ENCODE measurements around the gene TBC1D22A. TPM values are rescaled to one million over a fixed set of nuclear protein-coding genes. Genes with fewer than 3 reads are reported as not detected.

The TBC1D22A gene
- total RNA-seq, 2 donors from 2014 or later: 21.0 to 27.9 TPM

DNA sequence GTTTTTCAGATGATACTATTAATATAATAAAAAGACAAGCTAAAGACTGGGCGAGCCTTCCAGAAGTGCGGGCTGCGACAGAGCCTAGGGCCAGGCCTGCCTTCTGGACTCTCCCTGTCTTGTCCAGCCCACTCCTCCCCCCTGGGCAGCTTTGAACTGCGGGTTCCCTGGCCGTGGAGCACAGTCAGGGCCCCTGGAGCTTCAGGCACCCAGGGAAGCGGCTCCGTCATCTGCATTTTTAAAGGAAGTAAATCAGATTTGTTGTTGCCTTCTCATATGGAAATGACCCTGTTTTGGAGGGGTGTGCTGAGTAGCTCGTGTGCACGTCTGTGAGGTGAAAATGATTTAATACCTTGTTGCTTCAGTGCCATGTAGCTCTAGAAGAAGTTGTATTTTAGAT, 265.3 kb downstream of the TBC1D22A start:
- Histone ChIP-seq H3K4me3 (ENCODE audit: low read length) (no peak overlapping the region), H3K27ac (ENCODE audit: low read depth, low read length) (no peak overlapping the region), H3K9me3 (ENCODE audit: control insufficient read depth, low read length) (peaks cover 5% of the 10 kb centered on the region), H3K27me3 (ENCODE audit: control insufficient read depth, insufficient read depth, low read length, poor library complexity, severe bottlenecking) (no peaks in the 10 kb centered on the region), H3K9ac (ENCODE audit: extremely low read depth, low read length, poor library complexity, severe bottlenecking) (no peak overlapping the region), H3K4me1 (ENCODE audit: control insufficient read depth, insufficient read depth, low read length) (peaks cover 12% of the 10 kb centered on the region), H3K36me3 (ENCODE audit: control insufficient read depth, insufficient read depth, low read length) (peaks cover 12% of the 10 kb centered on the region)
- 56 to 69% methylated on average over 4 to 9 of the region's 9 CpGs for WGBS, 2 experiments (ENCODE audit: insufficient coverage in 1 of 2, insufficient read length in 1 of 2)
- TF ChIP-seq, protein P1, sequence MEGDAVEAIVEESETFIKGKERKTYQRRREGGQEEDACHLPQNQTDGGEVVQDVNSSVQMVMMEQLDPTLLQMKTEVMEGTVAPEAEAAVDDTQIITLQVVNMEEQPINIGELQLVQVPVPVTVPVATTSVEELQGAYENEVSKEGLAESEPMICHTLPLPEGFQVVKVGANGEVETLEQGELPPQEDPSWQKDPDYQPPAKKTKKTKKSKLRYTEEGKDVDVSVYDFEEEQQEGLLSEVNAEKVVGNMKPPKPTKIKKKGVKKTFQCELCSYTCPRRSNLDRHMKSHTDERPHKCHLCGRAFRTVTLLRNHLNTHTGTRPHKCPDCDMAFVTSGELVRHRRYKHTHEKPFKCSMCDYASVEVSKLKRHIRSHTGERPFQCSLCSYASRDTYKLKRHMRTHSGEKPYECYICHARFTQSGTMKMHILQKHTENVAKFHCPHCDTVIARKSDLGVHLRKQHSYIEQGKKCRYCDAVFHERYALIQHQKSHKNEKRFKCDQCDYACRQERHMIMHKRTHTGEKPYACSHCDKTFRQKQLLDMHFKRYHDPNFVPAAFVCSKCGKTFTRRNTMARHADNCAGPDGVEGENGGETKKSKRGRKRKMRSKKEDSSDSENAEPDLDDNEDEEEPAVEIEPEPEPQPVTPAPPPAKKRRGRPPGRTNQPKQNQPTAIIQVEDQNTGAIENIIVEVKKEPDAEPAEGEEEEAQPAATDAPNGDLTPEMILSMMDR (conservative IDR thresholded peaks at IDR 0.05): no peak
- no peak overlapping the region for H3K27ac Mint-ChIP-seq
- H3K9me3 Mint-ChIP-seq: peaks cover under 1% of the 10 kb centered on the region
- H3K27me3 Mint-ChIP-seq (ENCODE audit: insufficient read depth): no peaks in the 10 kb centered on the region
- peaks cover 19% of the 10 kb centered on the region for H3K36me3 Mint-ChIP-seq (ENCODE audit: low read depth)
- no peak for DNase-seq
- peaks cover 22% of the 10 kb centered on the region for H3K4me1 Mint-ChIP-seq
- H3K4me3 Mint-ChIP-seq: no peak overlapping the region

DNA sequence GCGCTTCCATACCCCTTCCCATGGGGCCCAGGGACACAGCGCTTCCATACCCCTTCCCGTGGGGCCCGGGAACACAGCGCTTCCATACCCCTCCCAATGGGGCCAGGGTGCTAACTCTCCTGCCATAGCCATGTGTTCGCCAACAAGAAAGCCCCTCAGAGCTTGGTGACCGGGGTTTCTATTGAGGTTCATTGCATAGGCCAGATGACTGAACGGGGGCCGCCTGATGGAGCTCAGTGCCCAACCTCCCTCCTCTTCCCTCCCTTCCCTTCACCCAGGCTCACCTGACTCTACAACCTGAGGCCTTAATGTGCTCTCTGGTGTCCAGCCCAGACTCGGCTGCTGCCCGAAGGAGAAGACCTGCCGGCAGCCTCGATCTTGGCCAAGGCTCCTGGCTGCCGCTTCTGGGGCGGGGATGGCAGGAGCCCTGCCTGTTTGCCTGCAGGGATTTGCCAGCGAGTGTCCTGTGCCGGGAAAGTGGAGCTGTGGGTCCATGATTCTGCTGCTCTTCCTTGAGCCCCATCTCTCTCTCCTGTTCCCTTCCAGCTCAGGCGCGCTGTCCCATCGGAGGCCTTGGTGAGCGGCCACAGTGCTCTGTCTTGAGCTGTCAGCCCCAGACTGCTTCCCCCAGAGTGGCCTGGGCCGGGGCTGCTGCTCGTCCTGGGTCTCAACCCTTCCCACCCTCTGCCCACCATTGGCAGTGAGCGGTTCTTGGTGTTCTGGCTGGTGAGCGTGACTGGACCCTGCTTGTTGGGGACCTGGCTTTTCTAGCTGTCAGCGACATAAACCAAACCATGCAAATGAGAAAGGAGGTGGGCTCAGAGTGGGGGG, 267.0 kb downstream of the TBC1D22A start:
- no peaks in the 10 kb centered on the region for H3K27me3 Mint-ChIP-seq (ENCODE audit: insufficient read depth)
- 86 to 95% methylated on average over 12 to 26 of the region's 26 CpGs for WGBS, 2 experiments (ENCODE audit: insufficient coverage in 1 of 2, insufficient read length in 1 of 2)
- TF ChIP-seq, protein P1 (conservative IDR thresholded peaks at IDR 0.05): no peak
- Histone ChIP-seq H3K27me3 (ENCODE audit: control insufficient read depth, insufficient read depth, low read length, poor library complexity, severe bottlenecking) (no peaks in the 10 kb centered on the region), H3K27ac (ENCODE audit: low read depth, low read length) (peak overlapping the region; percentile 48), H3K9me3 (ENCODE audit: control insufficient read depth, low read length) (no peaks in the 10 kb centered on the region), H3K4me3 (ENCODE audit: low read length) (peak overlapping the region; percentile 54), H3K36me3 (ENCODE audit: control insufficient read depth, insufficient read depth, low read length) (no peaks in the 10 kb centered on the region), H3K9ac (ENCODE audit: extremely low read depth, low read length, poor library complexity, severe bottlenecking) (no peak overlapping the region), H3K4me1 (ENCODE audit: control insufficient read depth, insufficient read depth, low read length) (peaks cover 12% of the 10 kb centered on the region)
- DNase-seq: no peak
- peaks cover 5% of the 10 kb centered on the region for H3K36me3 Mint-ChIP-seq (ENCODE audit: low read depth)
- H3K4me1 Mint-ChIP-seq: peaks cover 24% of the 10 kb centered on the region
- no peaks in the 10 kb centered on the region for H3K9me3 Mint-ChIP-seq
- no peak overlapping the region for H3K4me3 Mint-ChIP-seq
- no peak overlapping the region for H3K27ac Mint-ChIP-seq

DNA sequence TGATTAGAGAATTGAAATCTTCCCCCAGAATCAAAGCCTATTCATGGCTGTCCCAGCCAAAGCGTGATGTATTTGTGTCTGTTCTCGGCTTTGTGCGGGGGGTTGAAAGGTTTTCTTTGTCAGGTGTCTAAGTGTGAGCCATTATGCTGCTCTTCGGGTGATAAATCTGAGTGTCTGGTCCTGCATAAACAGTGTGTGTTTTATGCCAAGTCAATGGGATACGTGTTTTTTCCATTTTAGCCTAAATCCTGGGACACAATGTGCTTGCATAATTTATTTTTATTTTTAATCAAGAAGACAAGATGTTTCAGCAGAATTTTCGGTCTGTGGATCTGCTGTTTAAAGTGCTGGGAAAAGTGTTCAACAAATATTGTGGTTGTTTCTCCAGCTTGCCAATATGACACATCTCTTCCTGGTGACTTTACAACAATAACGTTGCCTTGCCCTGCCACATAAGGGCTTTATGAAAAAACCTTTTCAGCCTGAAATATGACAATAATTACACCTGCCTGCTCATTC, 267.8 kb downstream of the TBC1D22A start:
- H3K27me3 Mint-ChIP-seq (ENCODE audit: insufficient read depth): no peaks in the 10 kb centered on the region
- Histone ChIP-seq H3K27me3 (ENCODE audit: control insufficient read depth, insufficient read depth, low read length, poor library complexity, severe bottlenecking) (no peaks in the 10 kb centered on the region), H3K36me3 (ENCODE audit: control insufficient read depth, insufficient read depth, low read length) (no peaks in the 10 kb centered on the region), H3K4me3 (ENCODE audit: low read length) (peak overlapping the region; percentile 54), H3K27ac (ENCODE audit: low read depth, low read length) (peak overlapping the region; percentile 48), H3K9ac (ENCODE audit: extremely low read depth, low read length, poor library complexity, severe bottlenecking) (no peak overlapping the region), H3K4me1 (ENCODE audit: control insufficient read depth, insufficient read depth, low read length) (peaks cover 12% of the 10 kb centered on the region), H3K9me3 (ENCODE audit: control insufficient read depth, low read length) (no peaks in the 10 kb centered on the region)
- peaks cover 24% of the 10 kb centered on the region for H3K4me1 Mint-ChIP-seq
- no peak overlapping the region for H3K27ac Mint-ChIP-seq
- H3K9me3 Mint-ChIP-seq: no peaks in the 10 kb centered on the region
- H3K4me3 Mint-ChIP-seq: no peak overlapping the region
- 84 to 96% methylated on average over 3 to 7 of the region's 7 CpGs for WGBS, 2 experiments (ENCODE audit: insufficient coverage in 1 of 2, insufficient read length in 1 of 2)
- DNase-seq: no peak
- TF ChIP-seq, protein P1 (conservative IDR thresholded peaks at IDR 0.05): no peak
- peaks cover 2% of the 10 kb centered on the region for H3K36me3 Mint-ChIP-seq (ENCODE audit: low read depth)

Data from endodermal cell (in vitro differentiated cells).